IPS DF 4.7 (cell line): ENCODE measurements around the gene CORO1A.
"Not testable (repeated sequence)": the region's sequence is repeated elsewhere in the genome, so short reads cannot be mapped to it uniquely, and the experiment has no call there.

Experiments used
- DNase-seq: peaks from one replicate; pipeline ENCODE4 v3.0.0-alpha.2; 2013; ENCODE audit warnings: low spot score; ENCODE audit errors: extremely low read depth

The CORO1A gene

GRCh38 chr16:30199608-30200343 lies 16.4 kb downstream of the CORO1A start:
- not testable (repeated sequence) for DNase-seq

DNA sequence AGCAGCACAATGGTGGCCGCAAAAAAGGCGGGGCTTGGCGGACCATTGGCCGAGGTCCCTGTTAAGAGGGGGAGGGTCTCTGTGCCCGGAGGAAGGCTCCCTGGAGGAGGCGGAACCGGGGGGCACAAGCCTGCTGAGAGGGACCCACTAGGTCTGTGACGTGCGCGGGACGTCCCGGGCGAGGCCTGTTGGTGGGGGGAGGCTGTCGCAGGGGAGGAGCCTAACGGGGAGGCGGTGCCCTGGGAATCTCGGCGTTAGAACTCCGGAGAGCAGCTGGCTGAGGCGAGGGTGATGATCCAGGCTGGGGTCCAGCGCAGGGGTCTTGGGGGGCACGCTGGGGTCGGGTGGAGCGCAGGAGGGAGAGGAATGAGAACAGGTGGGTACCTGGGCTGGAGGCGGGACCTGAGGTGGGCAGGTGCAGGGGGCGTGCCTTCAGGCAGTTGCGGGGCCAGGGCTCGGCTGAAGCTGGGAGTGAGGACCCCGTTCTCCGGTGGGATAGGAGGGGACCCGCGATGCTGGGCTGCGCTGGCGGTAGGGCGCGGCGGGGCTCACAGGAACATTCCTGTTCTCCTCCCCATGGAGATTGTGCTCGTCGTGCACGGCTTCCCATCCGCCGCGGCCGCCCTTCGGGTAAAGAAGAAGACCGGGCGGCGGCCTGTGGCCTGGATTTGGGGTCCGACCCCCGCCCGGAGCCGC lies 22.3 kb downstream of the CORO1A start:
- not testable (repeated sequence) for DNase-seq

- DNase-seq: not testable (repeated sequence)
These were observed 22.9 kb downstream of the CORO1A start for GRCh38 chr16:30206252-30206651.

GRCh38 chr16:30207063-30207704 lies 23.8 kb downstream of the CORO1A start:
- DNase-seq: not testable (repeated sequence)

GRCh38 chr16:30209032-30209431 lies 25.6 kb downstream of the CORO1A start:
- DNase-seq: not testable (repeated sequence)

GRCh38 chr16:30211414-30211813 lies 28.0 kb downstream of the CORO1A start:
- DNase-seq: not testable (repeated sequence)

- not testable (repeated sequence) for DNase-seq
These were observed 33.7 kb downstream of the CORO1A start for GRCh38 chr16:30217082-30217481.
